Testis (tissue), 2 donors: ENCODE data around the gene NLGN2.

Experiments
- CTCF ChIP-seq, 3 experiments: fragments of 450-650 bp in 2 of 3; fragments of 200-600 bp in 1 of 3; sonication (generic) in 1 of 3; IDR thresholded peaks; one replicate each; pipeline ENCODE4 v1.5.1; 2016 to 2019; ENCODE audit warnings: antibody characterized with exemption in 3 of 3, mild to moderate bottlenecking in 2 of 3, moderate library complexity in 1 of 3
- POLR2A ChIP-seq: fragments of 450-650 bp; IDR thresholded peaks from one replicate; pipeline ENCODE4 v1.6.1; 2017; ENCODE audit warnings: antibody characterized with exemption, mild to moderate bottlenecking, moderate library complexity

- TF ChIP-seq CTCF (IDR thresholded peaks at IDR 0.05) (no peak), POLR2A (no peak)
Observed at GRCh38 chr17:7406235-7406825, 1.3 kb upstream of the NLGN2 start.
